Esophagus muscularis mucosa (tissue), 4 donors: ENCODE data around the gene RRBP1. TPM values are rescaled to one million over a fixed set of nuclear protein-coding genes. Genes with fewer than 3 reads are reported as not detected.

Experiments
- DNase-seq: peaks from one replicate; pipeline ENCODE4 v3.0.0-alpha.2; 2017; ENCODE audit errors: extremely low spot score
- H3K27ac ChIP-seq, 4 donors: fragments of 200-600 bp; sonication (generic); replicated peaks in 1 of 4; 1 replicate in 3 of 4; 2 replicates in 1 of 4; pipeline ENCODE4 v1.5.1; 2016 to 2019; ENCODE audit warnings: mild to moderate bottlenecking in 1 of 4
- H3K27me3 ChIP-seq, 4 donors: fragments of 200-600 bp; sonication (generic); one replicate each; pipeline versions ENCODE4 v1.5.1 to v1.6.0; 2016 to 2019
- H3K36me3 ChIP-seq, 4 donors: fragments of 200-600 bp; sonication (generic); one replicate each; pipeline ENCODE4 v1.5.1; 2016 to 2019
- H3K4me1 ChIP-seq, 4 donors: fragments of 200-600 bp; sonication (generic); one replicate each; pipeline ENCODE4 v1.5.1; 2016 to 2019
- H3K4me3 ChIP-seq, 4 donors: fragments of 200-600 bp; sonication (generic); 1 replicate in 2 of 4; 2 replicates in 2 of 4; pipeline ENCODE4 v1.5.1; 2016 to 2019; ENCODE audit warnings: mild to moderate bottlenecking in 4 of 4, moderate library complexity in 1 of 4
- H3K9me3 ChIP-seq, 4 donors: fragments of 200-600 bp; sonication (generic); 1 replicate in 3 of 4; 2 replicates in 1 of 4; pipeline ENCODE4 v1.5.1; 2016 to 2019
- EP300 ChIP-seq: sonication (generic); formaldehyde crosslinking; IDR thresholded peaks from one replicate; pipeline ENCODE4 v1.6.1; 2017; ENCODE audit warnings: antibody characterized with exemption
- POLR2A ChIP-seq: fragments of 450-650 bp; IDR thresholded peaks from one replicate; pipeline ENCODE4 v1.6.1; 2017; ENCODE audit warnings: antibody characterized with exemption, moderate library complexity, mild to moderate bottlenecking, low read depth
- POLR2AphosphoS5 ChIP-seq, 2 donors: sonication (generic); formaldehyde crosslinking; IDR thresholded peaks; one replicate each; pipeline ENCODE4 v1.6.1; 2017; ENCODE audit warnings: antibody characterized with exemption in 2 of 2
- WGBS: methylation state at CpG from one replicate; pipeline ENCODE4 v1.1.5; 2018; 5-methylcytosine and 5-hydroxymethylcytosine counted together
- intact Hi-C: fragments of 100-400 bp; cut with DNase I; formaldehyde crosslinking; loops from one replicate; pipeline ENCODE4 v1.15.1; 2023
- total RNA-seq, 4 donors: library from RNA; depleted of rRNA; stranded (reverse); fragments of >200 nt; gene quantifications; one replicate each; pipeline versions ENCODE4 v1.1.0 to v1.2.1, GENCODE V29; 2016
- TF ChIP-seq, protein P1 (sequence below), 3 experiments: fragments of 200-600 bp in 2 of 3; fragments of 450-650 bp in 1 of 3; sonication (generic) in 2 of 3; IDR thresholded peaks; one replicate each; pipeline ENCODE4 v1.5.1; 2017 to 2019; ENCODE audit warnings: antibody characterized with exemption in 3 of 3, mild to moderate bottlenecking in 2 of 3, moderate library complexity in 1 of 3

The RRBP1 gene
- total RNA-seq, 4 donors from 2014 or later: 61.5 to 86.6 (median 65.4) TPM

- intact Hi-C loops: loop anchor here (5.0 kb wide), 1 partner anchor 34 kb away; no protein-coding TSS in a partner anchor
- H3K9me3 ChIP-seq: no peaks in the 10 kb centered on the region
- peak overlapping the region in 1 of 4 donors; percentile 2 for H3K4me3 ChIP-seq
- TF ChIP-seq, protein P1, sequence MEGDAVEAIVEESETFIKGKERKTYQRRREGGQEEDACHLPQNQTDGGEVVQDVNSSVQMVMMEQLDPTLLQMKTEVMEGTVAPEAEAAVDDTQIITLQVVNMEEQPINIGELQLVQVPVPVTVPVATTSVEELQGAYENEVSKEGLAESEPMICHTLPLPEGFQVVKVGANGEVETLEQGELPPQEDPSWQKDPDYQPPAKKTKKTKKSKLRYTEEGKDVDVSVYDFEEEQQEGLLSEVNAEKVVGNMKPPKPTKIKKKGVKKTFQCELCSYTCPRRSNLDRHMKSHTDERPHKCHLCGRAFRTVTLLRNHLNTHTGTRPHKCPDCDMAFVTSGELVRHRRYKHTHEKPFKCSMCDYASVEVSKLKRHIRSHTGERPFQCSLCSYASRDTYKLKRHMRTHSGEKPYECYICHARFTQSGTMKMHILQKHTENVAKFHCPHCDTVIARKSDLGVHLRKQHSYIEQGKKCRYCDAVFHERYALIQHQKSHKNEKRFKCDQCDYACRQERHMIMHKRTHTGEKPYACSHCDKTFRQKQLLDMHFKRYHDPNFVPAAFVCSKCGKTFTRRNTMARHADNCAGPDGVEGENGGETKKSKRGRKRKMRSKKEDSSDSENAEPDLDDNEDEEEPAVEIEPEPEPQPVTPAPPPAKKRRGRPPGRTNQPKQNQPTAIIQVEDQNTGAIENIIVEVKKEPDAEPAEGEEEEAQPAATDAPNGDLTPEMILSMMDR (IDR thresholded peaks at IDR 0.05): peak in 1 of 3 experiments; percentile 29
- peak in 1 of 2 donors; percentile 4 for TF ChIP-seq POLR2AphosphoS5 (IDR thresholded peaks at IDR 0.05)
- no peak for TF ChIP-seq POLR2A
- TF ChIP-seq EP300: no peak
- H3K27ac ChIP-seq: peak overlapping the region; percentile 82 to 86 (median 84)
- peaks cover 63 to 100% (median 100%) of the 10 kb centered on the region in 4 donors for H3K4me1 ChIP-seq
- peaks cover 24 to 72% (median 56%) of the 10 kb centered on the region in 4 donors for H3K36me3 ChIP-seq
- 28% methylated on average over 3 of the region's 6 CpGs for WGBS
- H3K27me3 ChIP-seq: no peaks in the 10 kb centered on the region
- DNase-seq: no peak
Measured at GRCh38 chr20:17611290-17611539, 70.8 kb downstream of the RRBP1 start.

- Histone ChIP-seq H3K9me3 (no peaks in the 10 kb centered on the region), H3K27me3 (no peaks in the 10 kb centered on the region), H3K4me3 (peak overlapping the region in 1 of 4 donors; percentile 2), H3K4me1 (peaks cover 60 to 100% (median 100%) of the 10 kb centered on the region in 4 donors), H3K27ac (peak overlapping the region; percentile 82 to 86 (median 84)), H3K36me3 (peaks cover 24 to 72% (median 53%) of the 10 kb centered on the region in 4 donors)
- peak; percentile 92 for DNase-seq
- TF ChIP-seq, protein P1 (IDR thresholded peaks at IDR 0.05): no peak
- TF ChIP-seq EP300: no peak
- no peak for TF ChIP-seq POLR2A
- TF ChIP-seq POLR2AphosphoS5 (IDR thresholded peaks at IDR 0.05): peak; percentile 42 to 62
- intact Hi-C loops: loop anchor here (5.0 kb wide), 1 partner anchor 33 kb away; no protein-coding TSS in a partner anchor
- WGBS: 40% methylated on average over 10 of the region's 19 CpGs
Measured at GRCh38 chr20:17610566-17611289, 71.3 kb downstream of the RRBP1 start.

DNA sequence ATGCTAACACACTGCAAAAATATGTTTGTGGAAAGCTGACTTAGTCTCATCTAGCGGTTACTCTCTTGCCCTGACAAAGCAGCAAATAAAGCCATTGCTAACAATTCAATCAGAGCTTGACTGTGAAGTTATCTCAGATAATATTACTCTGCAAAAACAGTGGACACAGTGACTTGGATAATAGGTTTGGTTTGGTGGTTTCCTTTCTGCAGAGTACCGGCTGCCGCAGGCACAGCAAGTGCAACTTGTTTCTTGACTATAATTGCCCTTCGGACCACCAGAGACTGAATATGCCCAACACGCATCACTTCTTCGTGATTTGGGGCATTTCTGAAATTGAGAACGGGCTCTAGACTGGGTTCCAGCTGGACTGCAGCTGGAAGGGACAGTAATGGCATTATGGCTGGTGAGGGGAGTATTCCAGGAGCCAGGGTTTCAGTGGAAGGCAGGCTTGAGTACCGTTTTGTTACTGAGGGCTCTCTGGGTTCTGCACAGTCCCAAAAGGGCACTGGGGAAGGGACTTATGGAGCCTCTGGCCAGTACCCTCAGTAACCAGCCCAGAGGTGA is 72.1 kb downstream of the RRBP1 start:
- H3K9me3 ChIP-seq: no peaks in the 10 kb centered on the region
- DNase-seq: no peak
- H3K4me1 ChIP-seq: peaks cover 60 to 100% (median 100%) of the 10 kb centered on the region in 4 donors
- H3K27me3 ChIP-seq: no peaks in the 10 kb centered on the region
- no peak for TF ChIP-seq EP300
- peak; percentile 36 for TF ChIP-seq POLR2AphosphoS5 (IDR thresholded peaks at IDR 0.05)
- intact Hi-C loops: loop anchor here (5.0 kb wide), 1 partner anchor 33 kb away; no protein-coding TSS in a partner anchor
- 62% methylated on average over 7 of the region's 8 CpGs for WGBS
- peak overlapping the region; percentile 82 to 86 (median 84) for H3K27ac ChIP-seq
- peaks cover 24 to 72% (median 54%) of the 10 kb centered on the region in 4 donors for H3K36me3 ChIP-seq
- H3K4me3 ChIP-seq: no peak overlapping the region

DNA sequence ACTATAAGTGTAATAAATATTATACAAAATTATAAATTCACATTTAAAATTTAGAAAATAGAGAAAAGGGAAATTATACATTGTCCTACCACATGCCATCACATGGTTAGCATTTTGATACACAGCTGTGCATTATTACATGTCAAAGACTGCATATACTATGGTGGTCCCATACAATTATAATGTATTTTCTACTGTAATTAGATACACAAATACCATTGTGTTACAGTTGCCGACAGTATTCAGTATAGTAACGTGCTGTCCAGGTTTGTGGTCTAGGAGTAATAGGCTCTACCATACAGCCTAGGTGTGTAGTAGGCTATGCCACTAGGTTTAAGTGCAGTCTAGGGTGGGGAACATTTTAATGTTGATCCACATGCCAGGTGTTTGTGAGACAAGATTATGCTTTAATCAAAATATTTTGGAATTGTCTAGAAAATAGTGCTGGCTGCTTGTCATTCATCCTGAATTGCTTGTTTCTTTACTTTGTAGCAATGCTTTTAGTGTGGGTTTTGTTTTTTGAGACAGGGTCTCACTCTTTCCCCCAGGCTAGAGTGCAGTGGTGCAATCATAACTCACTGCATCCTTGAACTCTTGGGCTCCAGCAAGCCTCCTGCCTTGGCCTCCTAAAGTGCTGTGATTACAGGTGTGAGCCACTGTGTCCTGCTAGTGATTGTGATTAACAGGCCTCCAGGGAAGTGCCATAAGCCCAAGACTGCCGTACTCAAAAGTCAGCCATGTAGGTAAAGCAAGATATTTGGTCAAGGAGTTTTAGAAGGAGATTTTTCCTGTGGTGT is 73.1 kb downstream of the RRBP1 start:
- 66% methylated on average over 3 of the region's 3 CpGs for WGBS
- no peaks in the 10 kb centered on the region for H3K9me3 ChIP-seq

More for the DNA sequence above, 73.1 kb downstream of the RRBP1 start:
- no peak for TF ChIP-seq POLR2A
- peak in 1 of 2 donors; percentile 3 for TF ChIP-seq POLR2AphosphoS5 (IDR thresholded peaks at IDR 0.05)
- TF ChIP-seq EP300: no peak
- TF ChIP-seq, protein P1 (IDR thresholded peaks at IDR 0.05): no peak
- intact Hi-C loops: no loop called here
- no peak for DNase-seq
- Histone ChIP-seq H3K27me3 (no peaks in the 10 kb centered on the region), H3K4me1 (peaks cover 53 to 100% (median 100%) of the 10 kb centered on the region in 4 donors), H3K27ac (peak overlapping the region; percentile 82 to 86 (median 84)), H3K36me3 (peaks cover 24 to 73% (median 60%) of the 10 kb centered on the region in 4 donors), H3K4me3 (no peak overlapping the region)
